HG02840 (cell line): ENCODE results near the gene STAT6.

Source experiments
- ATAC-seq: cut with Tn5 transposase; IDR thresholded peaks from one replicate; pipeline ENCODE4 v1.9.1; 2021; ENCODE audit warnings: mild to moderate bottlenecking, moderate library complexity, moderate number of reproducible peaks; ENCODE audit not compliant: unreplicated experiment, low FRiP score

STAT6 gene

DNA sequence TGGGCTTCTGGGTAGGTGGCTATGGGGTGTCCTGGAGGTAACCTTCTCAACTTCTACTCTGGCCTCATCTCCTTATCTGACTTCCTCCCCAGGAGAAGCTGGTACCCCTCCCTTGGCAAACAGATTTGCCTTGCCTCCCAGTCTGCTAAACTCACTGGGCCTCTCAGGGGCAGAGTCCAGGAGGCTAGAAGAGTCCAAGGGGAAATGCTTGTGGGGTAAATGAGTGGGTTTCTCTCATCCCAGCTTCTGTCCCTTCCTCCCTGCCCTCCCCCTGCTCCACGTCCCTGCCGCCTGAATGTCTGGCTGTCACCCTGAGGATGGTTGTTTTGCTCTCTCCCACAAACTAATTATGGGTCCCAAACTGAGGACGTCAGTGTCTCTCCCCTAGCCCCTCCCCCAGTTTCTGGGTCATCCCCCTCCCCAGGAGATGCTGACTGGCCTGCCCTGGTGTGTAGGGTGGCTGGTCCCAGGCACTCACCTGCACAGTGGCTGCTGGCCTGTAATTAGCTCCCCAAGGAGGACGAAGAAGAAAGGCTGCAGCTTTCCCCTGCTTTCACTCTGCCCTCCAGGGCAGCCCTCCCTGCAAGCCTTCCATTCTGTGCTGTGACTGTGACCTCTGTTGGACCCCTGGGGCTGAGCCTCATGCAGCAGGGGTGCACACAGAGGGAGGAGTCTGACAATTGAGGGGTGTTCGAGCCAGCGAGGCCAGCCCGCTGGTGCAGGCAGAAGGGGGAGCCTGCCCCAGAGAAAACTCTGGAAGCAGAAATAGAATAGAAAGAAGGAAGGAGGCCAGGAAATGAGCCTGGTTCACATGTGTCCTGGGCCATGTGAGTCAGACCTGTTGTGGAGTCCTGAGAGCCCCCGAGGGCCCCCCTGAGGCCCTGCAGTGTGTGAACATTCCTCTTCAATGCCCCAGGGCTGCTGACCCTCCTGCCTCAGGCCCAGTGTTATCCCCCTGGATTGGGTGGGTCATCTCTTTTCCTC lies 36.1 kb upstream of the STAT6 start, which contains the start of gene LRP1-AS:
Gene LRP1-AS (minus strand): TSS at position 659 of the 984 bp plus-strand sequence.
- no peak for ATAC-seq

DNA sequence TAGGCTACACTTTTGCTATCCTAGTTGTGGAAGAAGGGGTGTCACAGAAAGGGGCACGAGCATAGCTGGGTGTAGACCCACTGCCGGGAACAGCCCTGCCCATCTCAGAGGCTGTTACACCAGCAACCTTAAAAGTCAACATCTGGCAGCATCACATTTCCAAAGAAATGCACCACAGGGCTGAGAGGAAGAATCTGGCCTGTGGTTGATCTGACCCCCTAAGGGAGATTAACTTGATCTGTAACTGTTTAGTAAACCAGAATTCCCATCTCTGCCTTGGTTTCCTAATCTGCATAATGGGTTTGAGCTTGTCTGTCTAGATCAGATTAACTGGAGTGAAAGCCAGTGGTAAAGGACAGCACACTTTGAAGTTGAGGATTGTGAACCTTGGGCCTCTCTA lies 34.9 kb upstream of the STAT6 start:
- ATAC-seq = no peak

DNA sequence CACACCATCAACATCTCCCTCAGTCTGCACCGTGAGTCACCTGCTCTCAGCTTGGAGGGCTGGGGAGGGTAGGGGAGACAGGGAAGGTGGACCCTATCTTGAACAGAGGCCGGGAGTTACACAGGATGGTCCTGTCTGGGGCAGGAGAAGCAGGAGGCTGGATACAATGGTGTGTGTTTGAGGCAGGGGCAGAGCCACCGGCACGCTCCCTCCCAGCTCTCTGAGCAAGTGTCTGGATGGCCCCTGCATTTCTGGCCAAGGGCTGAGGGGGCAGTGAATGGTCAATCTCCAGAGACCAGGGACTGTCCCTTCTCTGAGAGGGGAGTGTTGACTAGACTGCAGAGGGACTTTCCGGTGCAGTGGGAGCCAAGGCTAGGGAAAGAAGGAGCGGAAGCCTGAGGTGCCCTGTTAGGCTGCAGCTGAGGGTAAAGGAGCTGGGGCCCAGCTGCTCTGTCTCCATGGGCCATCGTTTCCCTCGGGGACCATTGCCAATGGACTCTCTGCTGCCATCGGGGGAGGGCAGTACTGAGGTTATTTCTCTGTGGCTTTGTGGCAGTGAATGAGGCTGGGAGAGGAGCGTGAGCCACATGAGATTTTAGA lies 34.4 kb upstream of the STAT6 start:
- ATAC-seq = no peak

DNA sequence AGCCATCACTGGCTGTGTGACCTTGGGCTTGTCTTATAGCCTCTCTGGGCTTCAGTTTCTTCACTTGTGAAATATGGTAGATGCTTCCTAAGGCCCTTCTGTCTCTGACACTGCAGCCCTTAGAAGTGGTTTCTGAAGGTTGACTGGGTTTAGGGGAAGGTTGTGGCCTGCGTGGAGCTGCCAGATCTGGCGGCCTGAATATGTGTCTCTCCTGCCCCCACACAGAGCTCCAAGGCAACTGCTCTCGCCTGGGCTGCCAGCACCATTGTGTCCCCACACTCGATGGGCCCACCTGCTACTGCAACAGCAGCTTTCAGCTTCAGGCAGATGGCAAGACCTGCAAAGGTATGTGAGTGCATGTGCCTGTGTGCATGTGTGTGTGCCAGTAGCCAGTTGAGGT lies 32.3 kb upstream of the STAT6 start:
- ATAC-seq = no peak

DNA sequence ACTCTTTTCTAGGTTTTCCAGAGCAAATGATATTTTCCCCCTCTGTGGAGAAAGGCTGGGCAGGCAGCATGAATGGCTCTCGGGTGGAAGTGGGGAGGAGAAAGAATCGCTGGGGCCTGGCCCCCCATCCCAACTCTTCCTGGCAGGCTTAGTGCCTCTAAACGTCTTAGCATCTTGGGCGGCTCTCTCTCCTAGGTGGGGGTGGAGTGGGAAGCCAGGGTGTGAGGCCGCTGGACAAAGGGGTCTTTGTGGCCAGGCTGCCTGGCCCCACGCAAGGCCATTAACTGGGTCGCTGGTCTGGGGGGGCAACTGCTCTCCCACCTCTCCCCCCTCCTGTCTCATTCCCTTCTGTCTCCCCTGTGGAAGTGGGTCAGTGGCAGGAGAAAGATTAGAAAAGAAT lies 31.6 kb upstream of the STAT6 start:
- no peak for ATAC-seq

DNA sequence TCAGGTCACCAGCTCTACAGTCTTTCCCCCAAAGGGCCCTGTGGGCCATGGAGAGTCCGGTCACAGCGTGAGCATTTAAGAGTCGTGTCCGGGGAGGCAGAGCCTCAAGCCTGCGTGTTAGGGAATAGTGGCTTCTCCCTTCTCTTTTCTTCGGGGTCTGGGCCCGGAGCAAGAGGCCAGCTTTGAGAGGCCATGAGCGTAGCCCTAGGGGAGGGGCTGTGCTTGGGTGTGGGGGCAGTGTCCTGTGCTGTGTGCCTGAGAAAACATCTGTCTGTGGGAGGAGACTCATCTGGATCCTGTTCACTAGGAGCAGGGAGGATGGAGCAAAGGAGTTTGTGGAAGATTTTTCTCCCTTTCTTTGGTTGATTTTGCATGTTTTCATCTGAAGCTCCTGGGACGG lies 31.0 kb upstream of the STAT6 start:
- ATAC-seq = no peak

DNA sequence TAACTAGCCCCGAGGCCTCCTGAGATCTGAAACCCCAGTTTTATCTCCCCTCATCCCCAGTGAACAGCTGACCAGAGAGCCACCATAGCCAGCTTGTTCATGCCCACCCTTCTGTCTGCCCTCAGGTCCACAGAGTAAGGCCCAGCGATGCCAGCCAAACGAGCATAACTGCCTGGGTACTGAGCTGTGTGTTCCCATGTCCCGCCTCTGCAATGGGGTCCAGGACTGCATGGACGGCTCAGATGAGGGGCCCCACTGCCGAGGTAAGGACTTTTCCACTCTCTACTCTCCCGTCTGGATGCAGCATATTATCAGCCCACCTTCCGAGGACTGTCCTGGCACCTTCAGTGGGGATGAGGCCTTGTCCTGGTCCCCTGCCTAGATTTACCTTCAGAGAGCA lies 30.1 kb upstream of the STAT6 start:
- no peak for ATAC-seq

DNA sequence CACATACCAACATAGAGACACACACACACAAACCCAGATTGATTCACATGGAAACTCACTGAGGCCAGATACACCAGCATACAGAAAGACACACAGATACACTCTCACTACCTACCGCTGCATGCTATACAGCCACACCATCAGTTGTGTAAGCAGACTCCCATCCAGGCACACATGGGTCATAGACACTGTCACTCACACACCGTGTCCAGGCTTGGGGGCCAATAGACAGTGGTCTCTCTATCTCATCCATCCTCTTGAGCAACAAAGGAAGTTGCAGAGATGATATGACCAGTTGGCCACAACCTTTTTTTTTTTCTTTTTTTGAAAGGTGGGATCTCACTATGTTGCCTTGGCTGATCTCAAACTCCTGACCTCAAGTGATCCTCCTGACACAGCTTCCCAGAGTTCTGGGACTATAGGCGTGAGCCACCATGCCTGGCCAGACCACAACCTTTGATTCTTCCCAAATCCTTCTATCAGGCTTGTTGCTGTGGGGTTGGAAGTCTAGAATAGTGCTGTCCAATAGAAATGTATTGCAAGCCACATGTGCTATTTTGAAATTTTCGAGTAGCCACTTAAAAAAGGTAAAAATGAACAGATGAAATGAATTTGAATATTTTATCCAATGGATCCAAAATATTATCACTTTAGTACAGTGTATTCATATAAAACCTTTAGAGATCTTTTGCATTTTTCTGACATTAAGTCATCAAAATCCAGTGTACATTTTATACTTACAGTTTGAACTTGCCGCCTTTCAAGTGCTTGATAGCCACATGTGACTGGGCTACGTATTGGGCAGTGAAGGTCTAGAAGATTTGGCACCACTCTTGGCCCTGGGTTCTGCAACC lies 28.9 kb upstream of the STAT6 start:
- ATAC-seq = no peak

DNA sequence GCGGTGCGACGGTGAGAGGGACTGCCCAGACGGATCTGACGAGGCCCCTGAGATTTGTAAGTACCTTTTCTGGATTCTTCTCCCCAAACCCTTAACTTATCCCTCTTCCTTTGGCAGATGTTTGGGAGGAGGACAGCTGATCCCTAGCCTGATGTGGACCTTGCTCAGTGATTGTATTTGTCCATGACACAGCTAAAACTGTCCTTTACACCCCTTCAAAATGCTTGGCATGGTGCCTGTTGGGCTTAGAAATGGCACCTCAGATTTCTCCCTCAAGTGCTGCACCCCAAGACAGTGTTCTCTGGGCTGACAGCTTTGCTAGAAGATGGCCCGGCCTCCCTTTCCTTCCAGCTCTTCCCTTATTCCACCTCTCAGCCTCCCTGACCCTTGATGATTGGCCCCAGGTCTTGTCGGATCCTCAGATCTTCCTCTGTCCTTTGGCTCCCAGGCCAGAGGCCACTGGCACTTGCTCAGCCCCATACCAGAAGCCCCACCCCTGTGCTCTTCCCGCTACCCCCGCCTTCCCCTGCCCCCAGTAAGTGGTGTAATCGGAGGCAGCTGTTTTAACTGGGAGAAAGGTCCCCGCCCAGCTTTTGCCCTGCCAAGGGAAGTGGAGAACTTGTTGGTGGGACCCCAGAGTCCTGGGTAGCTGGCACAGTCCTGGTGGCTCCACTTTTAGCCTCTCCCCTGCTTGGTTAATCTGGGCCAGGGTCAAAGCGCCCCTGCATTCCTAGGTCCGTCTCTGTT lies 27.5 kb upstream of the STAT6 start:
- ATAC-seq = no peak

DNA sequence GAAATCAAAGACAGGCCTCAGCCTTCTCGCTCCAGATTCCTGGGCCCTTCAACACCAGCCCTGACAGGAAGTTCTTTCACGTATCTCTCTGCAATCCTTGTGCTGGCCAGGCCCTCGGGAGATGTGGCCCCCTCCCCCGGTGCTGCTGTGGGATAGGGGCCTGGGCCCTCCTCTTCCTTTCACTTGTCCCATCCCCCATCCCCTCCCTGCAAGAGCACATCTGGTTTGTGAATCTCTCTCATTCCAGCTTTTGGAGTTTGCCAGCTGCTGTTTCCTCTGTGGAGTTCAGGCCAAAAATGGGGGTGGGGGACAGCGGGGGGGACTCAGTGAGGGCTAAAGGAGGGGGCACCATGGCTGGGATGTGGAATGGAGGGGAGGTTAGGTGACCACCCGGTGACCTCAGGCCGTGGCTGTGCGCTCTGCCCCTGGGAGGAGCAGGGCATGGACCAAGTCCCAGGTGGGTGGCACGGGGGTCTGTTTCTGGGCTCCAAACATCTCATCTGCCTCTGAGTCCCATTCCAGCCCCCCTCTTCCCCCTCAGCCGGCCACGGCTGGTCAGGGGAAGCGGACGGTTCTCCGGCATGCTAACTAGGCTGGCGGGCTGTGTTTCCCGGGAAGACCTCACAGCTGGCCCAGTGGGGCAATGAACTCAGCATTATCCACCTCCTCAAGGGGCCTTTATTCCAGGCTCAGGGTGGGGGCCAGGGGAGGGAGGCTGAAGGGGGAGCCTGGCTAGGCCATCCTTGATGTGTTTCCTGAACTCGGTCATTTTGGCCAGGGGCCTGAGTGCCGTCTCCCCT lies 24.6 kb upstream of the STAT6 start:
- ATAC-seq = no peak

DNA sequence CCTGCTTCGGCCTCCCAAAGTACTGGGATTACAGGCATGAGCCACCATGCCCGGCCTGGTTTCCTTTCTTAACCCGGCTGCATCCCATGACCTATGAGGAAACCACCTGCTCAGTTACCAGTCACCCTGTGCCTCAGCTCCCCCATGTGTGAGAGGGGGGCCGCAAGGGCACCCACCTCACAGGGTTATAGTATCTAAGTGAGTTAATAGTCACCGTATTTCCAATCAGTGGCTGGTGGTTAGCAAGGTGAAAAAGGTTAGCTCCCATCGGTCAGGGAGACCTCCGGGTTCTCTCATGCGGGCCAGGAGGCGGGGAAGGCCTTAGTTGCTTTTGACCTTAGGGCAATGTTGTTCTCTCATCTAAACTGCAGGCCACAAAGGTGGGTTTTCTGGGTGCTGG lies 23.8 kb upstream of the STAT6 start:
- no peak for ATAC-seq

DNA sequence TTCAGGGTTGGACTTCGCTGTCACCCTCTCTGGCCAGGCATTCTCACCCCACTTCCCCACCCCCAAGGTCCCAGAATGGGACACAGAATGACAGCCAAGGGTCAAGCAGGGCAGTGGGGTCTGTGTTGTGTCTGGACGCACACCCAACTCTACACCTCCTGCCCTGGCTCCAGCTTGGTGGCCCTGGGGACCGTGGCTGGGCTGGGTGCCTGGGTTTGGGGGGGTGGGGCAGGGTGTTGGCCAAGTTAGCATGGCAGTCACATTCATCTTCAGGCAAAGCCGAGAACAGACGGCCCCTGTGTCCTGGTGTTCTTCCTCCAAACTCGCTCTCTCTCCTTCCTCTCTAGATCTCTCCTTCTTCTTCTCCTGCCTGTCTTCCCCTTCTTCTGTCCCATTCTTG lies 22.8 kb upstream of the STAT6 start:
- no peak for ATAC-seq

DNA sequence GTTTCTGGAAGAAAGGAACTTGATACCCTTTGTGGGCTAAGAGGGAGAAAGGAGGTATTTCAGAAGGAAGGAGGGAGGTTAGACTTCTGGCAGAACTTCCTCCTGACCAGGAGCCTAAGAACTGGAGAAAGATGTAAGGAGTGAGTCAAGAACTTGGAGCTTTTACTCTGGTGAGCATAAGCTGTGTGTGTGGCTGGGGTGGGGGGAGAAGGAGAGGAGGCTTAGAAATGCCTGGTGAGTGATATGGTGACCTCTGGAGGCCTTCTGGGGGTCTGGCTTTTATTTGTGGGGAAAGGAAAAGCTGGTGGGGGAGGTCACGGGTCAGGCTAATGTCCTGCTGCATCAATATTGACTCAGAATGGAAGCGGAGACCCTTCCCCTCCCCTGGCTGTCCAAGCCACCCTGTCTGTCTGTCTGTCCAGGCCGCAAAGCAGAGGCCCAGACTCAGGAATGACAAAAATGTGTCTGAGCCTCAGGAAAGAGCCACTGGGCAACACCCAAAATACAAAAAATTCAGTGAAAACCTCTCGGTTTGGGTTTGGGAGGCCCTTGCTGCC lies 21.9 kb upstream of the STAT6 start:
- ATAC-seq = no peak

DNA sequence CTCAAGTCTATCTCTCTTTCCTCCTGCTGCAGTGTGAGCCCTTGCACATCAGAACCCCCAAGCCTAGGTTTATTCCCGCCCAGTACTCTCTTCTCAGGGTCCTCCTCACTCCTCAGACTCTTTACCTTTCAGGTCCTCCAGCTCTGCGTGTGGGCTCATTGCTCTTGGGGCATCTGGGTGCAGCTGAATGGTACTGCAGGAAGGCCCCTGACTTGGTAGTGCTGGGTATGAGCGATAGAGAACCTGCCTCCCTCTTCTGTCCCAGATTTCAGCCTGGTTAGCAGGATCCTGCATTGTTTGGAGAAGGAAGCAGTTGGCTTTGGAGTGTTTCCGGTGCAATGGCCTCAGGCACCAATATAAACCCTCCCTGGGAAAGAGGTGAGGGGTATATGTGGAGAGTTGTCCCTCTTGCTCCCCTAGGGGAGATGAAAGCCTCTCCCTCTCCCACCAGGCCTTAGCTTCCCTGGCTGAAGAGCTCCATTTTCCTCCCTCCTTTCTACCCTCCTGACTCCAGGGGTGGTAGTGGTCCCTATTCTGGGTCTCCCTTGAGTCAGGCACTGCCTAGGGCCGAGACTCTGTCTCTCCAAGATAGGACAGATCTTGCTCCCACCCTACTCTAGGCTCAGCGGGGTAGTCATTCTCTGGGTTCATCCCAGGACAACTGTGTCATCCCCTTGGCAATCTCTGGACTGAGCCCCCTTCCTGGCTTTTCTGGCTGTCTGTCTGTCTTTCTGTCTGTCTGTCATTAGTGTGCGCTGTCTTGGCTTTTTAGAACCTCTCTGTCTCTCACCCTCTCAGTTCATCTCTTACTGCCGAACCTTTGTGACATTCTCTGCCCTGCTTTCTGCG lies 21.0 kb upstream of the STAT6 start:
- no peak for ATAC-seq

DNA sequence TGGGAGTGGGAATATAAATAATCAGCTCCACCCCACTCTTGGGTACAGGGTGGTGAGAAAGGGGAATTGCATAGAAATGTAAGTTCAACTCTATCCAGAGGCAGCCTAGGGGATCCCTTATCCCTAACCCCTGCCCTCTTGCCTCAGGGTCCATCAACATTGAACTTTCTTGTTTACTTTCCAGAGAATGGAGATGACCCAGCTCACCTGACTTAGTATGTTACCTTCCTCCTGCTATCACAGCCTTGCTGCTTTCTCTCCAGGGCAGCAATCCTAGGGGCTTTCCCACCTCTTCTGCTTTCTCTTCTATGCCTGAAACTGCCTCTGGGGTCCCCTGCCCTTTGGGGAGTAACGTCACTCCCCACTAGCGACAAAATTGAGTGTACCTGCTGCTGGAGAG lies 19.8 kb upstream of the STAT6 start:
- no peak for ATAC-seq

DNA sequence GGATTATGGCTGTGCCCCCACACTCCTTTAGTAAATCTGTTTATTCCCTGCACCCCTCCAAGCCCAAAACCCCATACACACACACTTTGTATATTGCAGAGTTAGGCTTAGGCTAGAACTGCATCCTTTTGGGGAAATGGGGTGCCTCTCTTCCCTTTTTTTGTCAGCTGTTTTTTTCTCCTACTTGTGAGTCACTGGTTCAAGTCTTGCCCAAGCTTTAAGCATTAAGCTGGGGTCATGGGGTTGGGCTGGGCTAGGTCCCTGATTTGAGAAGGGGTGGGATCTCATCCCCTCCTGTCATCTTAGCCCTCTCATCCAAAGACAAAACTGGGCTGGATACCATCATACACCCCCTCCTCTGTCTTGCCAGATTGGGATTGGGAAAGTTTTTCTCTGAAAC lies 18.7 kb upstream of the STAT6 start:
- ATAC-seq = no peak

DNA sequence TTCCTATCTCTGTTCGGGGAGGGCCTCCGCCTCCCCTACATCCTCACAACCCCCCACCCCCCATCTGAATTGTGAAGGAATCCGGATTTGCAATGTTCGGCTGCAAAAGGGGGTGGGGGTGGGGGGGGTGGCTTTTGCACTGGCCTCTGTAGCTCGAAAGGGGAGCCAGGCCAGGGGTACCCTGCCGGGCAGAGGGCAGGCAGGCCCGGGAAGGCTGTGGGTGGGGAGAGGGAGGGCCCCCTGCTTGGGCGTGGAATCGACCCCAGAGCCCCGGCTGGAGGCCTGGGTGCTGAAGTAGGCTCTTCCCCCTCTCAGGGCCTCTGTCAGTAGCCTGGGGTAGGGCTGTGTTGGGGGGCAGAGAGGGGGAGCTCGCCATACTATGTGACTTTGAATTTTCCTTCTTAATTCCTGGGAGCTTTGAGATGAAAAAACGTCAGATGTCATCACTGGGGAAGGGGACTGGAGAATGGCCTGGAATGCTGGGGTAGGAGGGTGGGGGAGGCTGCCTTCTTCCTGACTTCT lies 18.2 kb upstream of the STAT6 start:
- no peak for ATAC-seq
